GM08714 (cell line): ENCODE results near the gene ADGRL3.

Experiments used
- H3K4me3 ChIP-seq: fragments of 200-500 bp; sonication (Bioruptor generic); 2 replicates; pipeline ENCODE4 v1.5.1; 2014; ENCODE audit warnings: mild to moderate bottlenecking, low read length, inconsistent platforms
- ZNF274 ChIP-seq: IDR thresholded peaks from 2 replicates; pipeline ENCODE4 v1.6.1; 2012; ENCODE audit warnings: mild to moderate bottlenecking, low read depth, low read length

The ADGRL3 gene

GRCh38 chr4:61427818-61428495 lies 227.8 kb downstream of the ADGRL3 start:
- H3K4me3 ChIP-seq = no peak overlapping the region
- no peak for TF ChIP-seq ZNF274

DNA sequence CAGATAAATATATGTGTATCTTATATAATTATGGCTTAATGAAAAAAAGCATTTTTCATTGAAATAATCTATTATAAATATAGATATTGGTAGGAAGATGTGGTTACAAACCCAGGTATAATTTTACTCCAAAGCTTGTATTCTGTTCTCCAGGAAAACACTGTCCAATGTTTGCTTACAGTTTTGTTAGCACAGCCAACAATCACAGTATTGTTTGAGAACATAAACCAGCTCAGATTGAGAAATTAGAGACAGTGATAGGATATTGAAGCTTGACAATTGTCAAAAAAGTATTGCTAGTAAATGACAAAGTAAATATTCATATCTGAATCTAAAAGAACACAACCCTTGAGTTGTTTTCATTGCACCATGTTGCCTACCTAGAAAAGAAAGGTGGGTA lies 228.8 kb downstream of the ADGRL3 start:
- H3K4me3 ChIP-seq = no peak overlapping the region
- TF ChIP-seq ZNF274 = no peak

DNA sequence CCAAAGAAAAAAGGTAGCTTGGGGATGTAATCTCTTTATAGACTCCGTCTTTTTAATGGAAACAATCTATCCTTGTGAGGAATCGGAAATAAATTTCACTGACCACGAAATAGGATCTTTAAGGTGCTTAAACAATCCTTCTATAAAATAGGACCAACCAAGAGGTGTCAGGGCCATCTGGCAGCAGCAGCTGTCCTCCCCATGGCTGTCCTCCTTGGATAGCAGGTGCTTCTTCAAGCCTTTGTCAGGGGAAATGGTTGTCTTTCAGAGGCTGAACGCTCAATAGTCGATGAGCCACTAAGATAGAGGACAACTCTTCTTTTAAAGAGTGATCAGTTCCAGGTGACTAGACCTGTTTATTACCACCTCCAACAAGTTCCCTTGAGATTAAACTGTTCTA lies 231.0 kb downstream of the ADGRL3 start:
- no peak overlapping the region for H3K4me3 ChIP-seq
- no peak for TF ChIP-seq ZNF274

GRCh38 chr4:61437923-61438322 lies 237.8 kb downstream of the ADGRL3 start:
- TF ChIP-seq ZNF274 = no peak
- H3K4me3 ChIP-seq = no peak overlapping the region

DNA sequence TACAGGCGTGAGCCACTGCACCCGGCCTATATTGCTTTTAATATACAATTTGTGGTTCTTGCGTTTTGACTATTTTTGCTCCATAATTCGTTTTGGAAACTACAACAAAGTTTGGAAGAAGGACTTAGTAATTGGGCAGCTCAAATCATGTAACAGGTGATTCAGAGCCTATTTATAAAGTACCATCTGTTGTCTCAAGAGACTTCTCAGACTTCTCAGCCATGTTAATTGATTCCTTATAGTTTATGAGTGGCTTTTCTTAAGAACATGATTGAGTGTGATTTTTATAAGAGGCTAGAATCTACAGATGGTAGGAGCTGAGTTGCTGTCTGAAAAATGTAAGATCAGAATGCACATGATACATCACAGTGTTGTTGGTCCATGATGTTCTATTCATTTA lies 240.2 kb downstream of the ADGRL3 start:
- H3K4me3 ChIP-seq = no peak overlapping the region
- no peak for TF ChIP-seq ZNF274

DNA sequence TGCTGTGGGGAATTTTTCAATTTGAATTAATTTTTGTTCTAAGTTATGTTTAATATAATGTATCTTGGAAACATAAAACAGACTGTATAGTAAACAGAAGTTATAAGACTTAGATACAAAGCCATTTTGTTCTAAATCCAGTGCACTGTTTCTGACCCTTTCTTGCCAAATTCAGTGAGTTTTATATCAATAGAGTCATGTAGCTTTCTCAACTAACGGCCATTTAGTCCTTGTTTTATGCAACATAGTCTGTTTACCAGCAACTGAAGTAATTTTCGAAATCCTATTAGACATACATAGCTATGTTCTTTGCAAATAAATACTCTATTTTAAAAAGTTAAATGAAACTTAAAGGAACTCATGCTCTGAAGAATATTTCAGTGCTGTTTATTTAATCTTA lies 242.8 kb downstream of the ADGRL3 start:
- no peak overlapping the region for H3K4me3 ChIP-seq
- no peak for TF ChIP-seq ZNF274

- no peak overlapping the region for H3K4me3 ChIP-seq
- TF ChIP-seq ZNF274 = no peak
Observed at GRCh38 chr4:61443813-61444510, 243.8 kb downstream of the ADGRL3 start.

DNA sequence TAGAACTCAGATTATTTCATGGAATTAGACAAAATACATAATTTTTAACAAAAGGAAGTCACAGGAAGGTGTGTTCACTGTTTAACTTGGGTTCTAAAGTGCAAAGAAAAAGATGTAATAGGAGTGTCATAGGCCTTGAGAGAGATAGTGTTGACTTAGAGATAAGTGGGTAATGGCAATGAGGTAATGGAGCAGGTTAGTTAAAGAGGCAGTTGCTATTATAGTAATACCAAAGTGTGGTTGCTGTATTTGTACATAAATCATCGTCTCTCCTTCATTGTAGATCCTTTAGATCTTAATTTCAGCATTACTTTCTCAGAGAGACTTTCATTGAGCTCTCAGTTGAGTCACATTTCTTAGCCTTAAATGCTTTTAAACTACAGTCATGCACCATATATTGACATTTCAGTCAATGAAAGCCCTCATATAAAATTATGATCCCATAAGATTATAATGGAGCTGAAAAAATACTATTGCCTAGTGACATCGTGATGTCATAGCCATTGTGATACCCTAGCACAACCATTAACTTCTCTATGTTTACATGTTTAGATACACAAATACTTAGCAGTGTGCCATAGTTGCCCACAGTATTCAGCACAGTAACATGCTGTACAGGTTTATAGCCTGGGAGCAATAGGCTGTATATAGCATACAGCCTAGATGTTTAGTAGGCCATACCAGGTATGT lies 245.4 kb downstream of the ADGRL3 start:
- TF ChIP-seq ZNF274 = no peak
- no peak overlapping the region for H3K4me3 ChIP-seq

DNA sequence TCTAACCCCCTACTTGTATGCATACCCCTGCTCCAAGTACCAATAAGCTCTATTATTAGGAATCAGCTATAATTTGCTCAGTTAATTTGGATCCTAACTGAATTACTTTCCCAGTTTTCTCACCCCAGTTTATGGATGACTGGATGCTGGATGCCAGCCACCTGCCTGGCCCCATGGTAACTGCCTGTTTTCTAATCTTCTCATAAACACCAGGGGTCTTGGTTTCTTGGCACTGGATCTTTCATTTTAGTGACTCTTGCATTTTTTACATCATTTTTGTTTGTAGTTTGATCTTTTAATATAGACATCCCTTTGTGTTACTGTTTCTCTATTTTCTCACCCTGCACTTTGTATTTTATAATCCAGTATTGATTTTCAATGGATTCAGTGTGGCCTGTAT lies 246.8 kb downstream of the ADGRL3 start:
- no peak for TF ChIP-seq ZNF274
- no peak overlapping the region for H3K4me3 ChIP-seq

- TF ChIP-seq ZNF274 = no peak
- H3K4me3 ChIP-seq = no peak overlapping the region
Observed at GRCh38 chr4:61447918-61448317, 247.8 kb downstream of the ADGRL3 start.

DNA sequence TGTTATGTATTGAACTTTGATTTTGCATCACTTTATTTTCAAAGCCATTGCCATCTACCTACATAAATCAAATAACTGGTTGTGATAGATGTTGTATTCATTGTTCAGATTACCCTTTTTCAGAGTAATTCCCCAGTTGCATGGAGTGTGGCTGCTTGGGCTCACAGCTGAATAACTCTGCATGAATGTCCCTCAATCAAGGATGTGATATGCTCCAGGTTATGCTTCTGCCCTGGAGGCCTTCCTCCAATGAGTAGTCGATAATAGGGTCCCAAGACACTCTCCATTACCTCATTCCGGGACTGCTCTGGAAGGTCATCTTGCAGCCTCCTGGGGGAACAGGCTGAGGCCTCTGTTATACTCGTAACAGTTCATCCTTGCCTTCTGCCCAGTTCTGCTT lies 251.8 kb downstream of the ADGRL3 start:
- no peak overlapping the region for H3K4me3 ChIP-seq
- TF ChIP-seq ZNF274 = no peak

DNA sequence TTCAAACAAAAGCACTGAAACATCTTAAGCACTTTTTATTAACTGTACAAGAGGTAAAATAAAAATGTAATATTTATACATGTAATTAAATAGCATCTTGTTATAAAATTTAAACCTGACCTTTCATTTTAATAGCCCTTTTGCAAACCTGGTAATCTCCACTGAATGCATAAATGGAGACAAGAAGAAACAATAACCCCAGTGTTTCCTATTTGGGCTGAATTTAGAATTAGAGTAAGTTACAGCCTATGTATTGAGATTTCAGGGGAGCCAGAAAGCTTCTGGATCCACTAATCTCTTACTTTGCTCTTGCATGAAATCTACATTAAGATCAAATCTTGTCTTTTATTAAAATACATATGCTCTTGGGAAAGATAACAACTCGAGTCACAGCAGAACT lies 261.8 kb downstream of the ADGRL3 start:
- no peak overlapping the region for H3K4me3 ChIP-seq
- TF ChIP-seq ZNF274 = no peak

DNA sequence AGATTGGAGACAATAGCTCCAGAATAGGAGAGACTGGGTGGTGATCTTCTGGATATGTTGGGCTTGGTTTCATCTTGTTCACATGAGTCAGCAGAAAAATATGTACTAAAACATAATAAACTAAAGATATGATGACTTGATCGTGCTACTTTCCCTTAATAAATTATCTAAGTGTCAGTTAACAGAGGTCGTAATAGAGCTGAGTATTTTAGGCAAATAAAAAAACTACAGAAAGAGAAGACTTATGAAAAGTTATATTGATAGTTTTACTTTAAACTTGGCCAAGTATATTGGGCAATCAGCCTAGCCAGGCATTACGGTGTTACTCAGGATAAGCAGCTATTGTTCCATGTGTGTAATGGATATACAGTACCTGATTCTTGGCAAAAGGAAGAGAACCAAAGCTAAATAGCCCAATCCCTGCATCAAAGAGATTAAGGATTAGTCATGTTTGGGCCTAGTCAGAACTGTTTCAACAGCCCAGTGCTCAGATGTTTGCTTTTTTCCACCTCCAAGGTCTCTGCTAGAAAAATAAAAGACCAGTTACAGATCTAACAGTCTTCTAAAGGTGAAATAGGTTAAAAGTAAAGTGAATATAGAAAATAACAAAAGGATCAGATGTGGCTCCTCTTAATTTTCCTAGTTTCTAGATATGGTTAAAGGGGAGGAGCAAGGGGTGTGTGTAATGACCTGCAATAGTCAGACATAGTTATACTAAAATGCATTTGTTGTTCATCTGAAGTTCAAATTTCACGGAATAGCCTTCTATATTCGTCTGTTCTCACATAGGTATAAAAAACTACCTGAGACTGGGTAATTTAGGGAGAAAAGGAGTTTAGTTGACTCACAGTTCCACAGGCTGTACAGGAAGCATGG lies 262.6 kb downstream of the ADGRL3 start:
- no peak for TF ChIP-seq ZNF274
- H3K4me3 ChIP-seq = no peak overlapping the region

DNA sequence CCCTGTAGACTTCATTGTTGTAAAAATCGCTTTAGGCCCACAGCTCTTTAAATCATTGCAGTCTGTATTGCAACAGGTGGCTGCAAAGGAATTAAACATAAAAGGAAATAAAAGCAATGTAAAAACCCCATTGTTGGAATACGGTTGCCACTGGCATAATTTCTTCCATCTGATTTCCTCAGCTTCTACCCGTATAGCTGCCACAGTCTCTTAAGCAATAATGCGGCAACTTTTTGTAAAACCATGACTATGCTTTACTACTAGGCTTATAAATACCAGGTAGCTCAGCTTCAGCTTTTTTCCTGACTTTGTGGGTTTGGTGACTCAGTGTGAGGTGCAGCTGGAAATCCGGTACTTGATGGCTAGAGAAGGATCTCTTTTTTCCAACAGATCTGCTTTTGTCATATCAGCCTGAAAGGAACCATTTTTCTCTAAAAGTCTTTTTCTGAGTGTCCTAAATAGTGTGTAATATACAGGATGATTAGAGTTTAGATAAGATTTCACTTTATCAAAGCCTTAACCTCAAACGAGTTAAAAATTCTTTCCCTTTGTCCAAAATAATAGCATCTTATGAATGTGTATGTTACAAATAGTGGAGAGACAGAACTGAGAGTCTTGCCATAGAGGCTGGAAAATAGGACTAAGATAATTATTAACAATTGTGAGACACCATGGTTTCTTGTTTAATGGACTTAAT lies 268.0 kb downstream of the ADGRL3 start:
- H3K4me3 ChIP-seq = no peak overlapping the region
- TF ChIP-seq ZNF274 = no peak

DNA sequence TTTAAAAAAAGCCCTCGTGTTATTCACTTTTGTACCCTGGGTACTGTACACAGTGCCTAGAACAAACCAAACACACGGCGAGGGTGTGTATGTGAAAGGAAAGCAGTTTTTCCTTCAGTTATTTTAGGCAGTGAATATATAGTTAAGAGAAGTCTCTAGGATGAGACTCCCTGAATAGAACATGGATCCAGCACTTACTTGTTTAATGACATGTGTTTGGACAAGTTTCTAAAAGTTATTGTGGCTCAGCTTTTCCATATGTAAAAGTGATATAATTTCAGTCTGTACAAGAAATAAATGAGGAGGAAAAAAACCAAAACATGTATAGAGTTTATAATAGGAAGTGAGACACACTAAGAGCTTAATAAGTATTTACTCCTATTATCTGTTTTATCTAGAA lies 273.2 kb downstream of the ADGRL3 start:
- no peak for TF ChIP-seq ZNF274
- H3K4me3 ChIP-seq = no peak overlapping the region
